Calu3 (cell line): ENCODE data around the gene SP140. TPM values are rescaled to one million over a fixed set of nuclear protein-coding genes. Genes with fewer than 3 reads are reported as not detected.
"Not testable (repeated sequence)": the region's sequence is repeated elsewhere in the genome, so short reads cannot be mapped to it uniquely, and the experiment has no call there.

ENCODE experiments used
- BruUV-seq: library from RNA; stranded (reverse); fragments of 400-500 nt; replicated peaks from 2 replicates; lab custom pipeline; 2021; lab: Mats Ljungman, UMichigan
- CTCF ChIA-PET: fragments of 300-600 bp; sonication (Branson Sonifier 250); formaldehyde crosslinking; loops from one replicate; lab custom pipeline; 2022; ENCODE audit warnings: antibody characterized with exemption; lab: Charles Lee
- DNase-seq: peaks from one replicate; pipeline ENCODE4 v3.0.0; 2022
- H3K27ac Mint-ChIP-seq: one replicate; pipeline ENCODE4 v1.8.0; 2022; ENCODE audit warnings: mixed read lengths; ENCODE audit not compliant: unreplicated experiment
- H3K27me3 Mint-ChIP-seq: one replicate; pipeline ENCODE4 v1.8.0; 2022; ENCODE audit warnings: mixed read lengths; ENCODE audit not compliant: unreplicated experiment
- H3K36me3 Mint-ChIP-seq: one replicate; pipeline ENCODE4 v1.8.0; 2022; ENCODE audit warnings: mild to moderate bottlenecking, moderate library complexity, mixed read lengths; ENCODE audit not compliant: insufficient read depth, unreplicated experiment
- H3K4me1 Mint-ChIP-seq: one replicate; pipeline ENCODE4 v1.8.0; 2022; ENCODE audit warnings: mild to moderate bottlenecking, low read depth, mixed read lengths; ENCODE audit not compliant: unreplicated experiment
- H3K4me3 Mint-ChIP-seq: one replicate; pipeline ENCODE4 v1.8.0; 2022; ENCODE audit warnings: mild to moderate bottlenecking, low read depth, moderate library complexity, mixed read lengths; ENCODE audit not compliant: unreplicated experiment
- H3K9me3 Mint-ChIP-seq: one replicate; pipeline ENCODE4 v1.8.0; 2022; ENCODE audit warnings: low read depth, mixed read lengths; ENCODE audit not compliant: unreplicated experiment
- CTCF ChIP-seq: fragments of 200-600 bp; IDR thresholded peaks from one replicate; pipeline ENCODE4 v1.8.0; 2022; ENCODE audit warnings: antibody characterized with exemption; ENCODE audit not compliant: unreplicated experiment
- intact Hi-C: fragments of 100-400 bp; cut with micrococcal nuclease; formaldehyde crosslinking; loops from one replicate; pipeline ENCODE4 v1.10.0; 2022; ENCODE audit not compliant: unreplicated experiment
- total RNA-seq: library from RNA; stranded (reverse); gene quantifications from 2 replicates; pipeline ENCODE4 v1.2.3, GENCODE V29; 2022

The SP140 gene
- total RNA-seq, 1 experiment from 2014 or later, result 10.9 TPM

GRCh38 chr2:230256733-230257332 is 31.3 kb downstream of the SP140 start:
- no peak for DNase-seq
- intact Hi-C loops, result no loop called here
- TF ChIP-seq CTCF, result no peak
- H3K4me1 Mint-ChIP-seq, result no peaks in the 10 kb centered on the region
- H3K27me3 Mint-ChIP-seq, result no peaks in the 10 kb centered on the region
- no peaks in the 10 kb centered on the region for H3K36me3 Mint-ChIP-seq
- BruUV-seq, result no TSS peak
- CTCF ChIA-PET, result no interaction called here
- no peaks in the 10 kb centered on the region for H3K9me3 Mint-ChIP-seq
- no peak overlapping the region for H3K27ac Mint-ChIP-seq
- no peak overlapping the region for H3K4me3 Mint-ChIP-seq

DNA sequence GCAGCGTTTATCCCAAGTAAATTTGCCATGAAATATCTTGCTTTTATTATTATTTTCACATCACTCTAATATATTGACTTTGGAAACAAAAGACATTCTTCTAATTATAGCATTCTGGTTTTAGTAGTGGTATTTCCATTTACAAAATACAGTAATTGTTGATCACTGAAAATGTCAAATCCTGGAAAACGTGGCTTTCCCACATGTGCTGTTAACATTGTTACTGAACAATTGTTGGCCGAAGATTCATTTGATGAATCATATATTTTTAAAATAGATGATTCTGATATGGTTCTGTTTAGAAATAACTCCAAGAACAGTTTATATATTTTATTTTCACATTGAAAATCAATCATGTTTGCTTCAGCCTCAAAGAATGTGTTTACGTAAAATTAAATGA is 32.9 kb downstream of the SP140 start:
- no peaks in the 10 kb centered on the region for H3K4me1 Mint-ChIP-seq
- H3K9me3 Mint-ChIP-seq, result peaks cover 4% of the 10 kb centered on the region
- no TSS peak for BruUV-seq
- H3K4me3 Mint-ChIP-seq, result no peak overlapping the region
- TF ChIP-seq CTCF, result no peak
- CTCF ChIA-PET, result no interaction called here
- H3K27ac Mint-ChIP-seq, result no peak overlapping the region
- no peak for DNase-seq
- intact Hi-C loops, result no loop called here
- no peaks in the 10 kb centered on the region for H3K36me3 Mint-ChIP-seq
- no peaks in the 10 kb centered on the region for H3K27me3 Mint-ChIP-seq

DNA sequence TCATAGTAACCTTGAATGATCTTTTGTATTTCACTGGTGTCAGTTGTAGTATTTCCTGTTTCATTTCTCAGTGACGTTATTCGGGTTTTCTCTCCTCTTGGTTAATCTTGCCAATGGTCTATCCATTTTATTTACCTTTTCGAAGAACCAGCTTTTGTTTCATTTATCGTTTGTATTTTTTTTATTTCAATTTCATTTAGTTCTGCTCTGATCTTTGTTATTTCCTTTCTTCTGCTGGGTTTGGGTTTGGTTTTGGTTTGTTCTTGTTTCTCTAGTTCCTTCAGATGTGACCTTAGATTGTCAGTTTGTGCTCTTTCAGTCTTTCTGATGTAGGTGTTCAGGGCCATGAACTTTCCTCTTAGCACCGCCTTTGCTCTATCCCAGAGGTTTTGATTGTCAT is 36.7 kb downstream of the SP140 start:
- H3K4me3 Mint-ChIP-seq, result no peak overlapping the region
- no peaks in the 10 kb centered on the region for H3K4me1 Mint-ChIP-seq
- peaks cover 4% of the 10 kb centered on the region for H3K9me3 Mint-ChIP-seq
- no peaks in the 10 kb centered on the region for H3K36me3 Mint-ChIP-seq
- no peak for TF ChIP-seq CTCF
- intact Hi-C loops, result no loop called here
- no peaks in the 10 kb centered on the region for H3K27me3 Mint-ChIP-seq
- BruUV-seq, result no TSS peak
- CTCF ChIA-PET, result no interaction called here
- no peak for DNase-seq
- no peak overlapping the region for H3K27ac Mint-ChIP-seq

- not testable (repeated sequence) for H3K27ac Mint-ChIP-seq
Observed at GRCh38 chr2:230264945-230265344, 39.4 kb downstream of the SP140 start.

DNA sequence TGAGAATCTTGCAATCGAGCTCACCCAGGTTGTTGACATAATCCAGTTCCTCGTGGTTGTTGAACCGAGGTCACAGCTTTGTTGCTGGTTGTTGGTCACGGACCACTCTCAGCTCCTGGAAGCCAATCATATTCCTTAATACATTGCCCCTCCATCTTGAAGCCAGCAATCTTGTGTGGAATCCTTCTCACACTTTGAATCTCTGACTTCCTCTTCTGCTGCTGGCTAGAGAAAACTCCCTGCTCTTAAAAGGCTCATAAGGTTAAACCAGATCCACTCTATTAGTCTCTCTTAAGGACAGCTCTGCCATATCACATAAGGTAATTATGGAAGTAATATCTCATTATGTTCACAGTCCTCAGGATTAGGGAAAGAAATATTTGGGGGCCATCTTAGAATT is 41.1 kb downstream of the SP140 start:
- CTCF ChIA-PET, result no interaction called here
- BruUV-seq, result no TSS peak
- no peak for TF ChIP-seq CTCF
- Mint-ChIP-seq H3K27ac (no peak overlapping the region), H3K9me3 (peaks cover 10% of the 10 kb centered on the region), H3K4me3 (no peak overlapping the region), H3K36me3 (no peaks in the 10 kb centered on the region), H3K4me1 (no peaks in the 10 kb centered on the region), H3K27me3 (no peaks in the 10 kb centered on the region)
- no peak for DNase-seq
- intact Hi-C loops, result no loop called here

More at GRCh38 chr2:230264945-230265344, 39.4 kb downstream of the SP140 start:
- H3K9me3 Mint-ChIP-seq, BruUV-seq, H3K4me3 Mint-ChIP-seq, DNase-seq, H3K36me3 Mint-ChIP-seq, H3K27me3 Mint-ChIP-seq, H3K4me1 Mint-ChIP-seq, intact Hi-C loops, CTCF ChIA-PET: not testable (repeated sequence)
